GM12874 (cell line): Measurements from ENCODE around the gene SH3BP4.

Source experiments
- CTCF ChIP-seq: IDR thresholded peaks from 2 replicates; pipeline ENCODE4 v1.5.1; 2011; ENCODE audit warnings: low read depth, mild to moderate bottlenecking, control low read depth, low read length, moderate library complexity; ENCODE audit not compliant: insufficient read depth

SH3BP4 gene

DNA sequence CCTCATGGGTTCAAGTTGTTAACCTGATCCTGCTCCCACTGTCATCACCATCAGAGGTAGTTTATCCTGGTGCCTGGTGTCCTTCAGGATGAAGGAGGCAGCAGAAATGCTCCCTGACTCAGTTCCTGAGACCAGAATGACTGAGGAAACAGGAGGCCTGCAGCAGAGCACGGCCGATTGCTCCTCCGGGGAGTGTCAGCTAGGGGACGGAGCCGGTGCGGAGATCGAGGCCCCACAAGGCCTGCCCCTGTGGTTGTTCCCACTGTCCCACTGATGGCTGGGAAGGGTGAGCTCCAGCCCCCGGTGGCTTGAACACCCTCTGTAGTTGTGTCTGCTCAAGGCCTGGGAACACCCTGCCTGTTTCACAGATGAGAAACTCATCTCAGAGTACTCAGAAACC, 45.6 kb downstream of the SH3BP4 start:
- no peak for TF ChIP-seq CTCF

GRCh38 chr2:234998404-234999211, 46.8 kb downstream of the SH3BP4 start:
- no peak for TF ChIP-seq CTCF

DNA sequence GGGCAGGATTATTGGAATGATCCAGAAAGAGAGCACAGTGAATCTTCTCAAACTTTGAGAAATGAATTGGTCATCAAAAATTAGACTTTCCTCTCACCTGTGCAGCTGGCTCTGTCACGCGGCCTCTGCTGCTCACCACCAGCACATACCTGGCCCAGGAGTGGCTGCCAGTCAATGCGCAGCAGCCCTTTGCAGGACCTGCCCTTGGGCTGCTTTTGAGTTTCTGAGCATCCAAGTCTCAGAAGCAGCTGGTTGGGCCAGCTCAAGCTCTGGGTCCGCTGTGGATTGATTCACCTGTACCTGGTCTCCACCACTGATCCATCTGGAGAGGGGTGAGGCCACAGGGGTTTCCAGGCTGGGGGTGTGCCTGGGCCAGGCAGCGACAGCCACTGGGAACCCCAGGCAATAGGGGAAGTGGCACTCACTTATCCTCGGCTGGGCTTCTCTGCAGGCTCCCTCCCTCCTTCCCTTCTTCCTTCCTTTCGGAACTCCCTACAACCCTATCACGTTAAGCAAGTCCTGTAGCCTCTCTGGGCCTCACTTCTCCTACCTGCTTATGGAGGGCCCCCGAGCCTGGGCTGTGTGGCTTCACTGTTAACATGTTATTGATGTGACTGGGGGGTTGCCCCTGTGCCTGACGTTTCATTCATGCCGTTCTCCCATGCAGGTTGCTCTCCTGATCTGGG, 48.1 kb downstream of the SH3BP4 start:
- TF ChIP-seq CTCF: no peak

DNA sequence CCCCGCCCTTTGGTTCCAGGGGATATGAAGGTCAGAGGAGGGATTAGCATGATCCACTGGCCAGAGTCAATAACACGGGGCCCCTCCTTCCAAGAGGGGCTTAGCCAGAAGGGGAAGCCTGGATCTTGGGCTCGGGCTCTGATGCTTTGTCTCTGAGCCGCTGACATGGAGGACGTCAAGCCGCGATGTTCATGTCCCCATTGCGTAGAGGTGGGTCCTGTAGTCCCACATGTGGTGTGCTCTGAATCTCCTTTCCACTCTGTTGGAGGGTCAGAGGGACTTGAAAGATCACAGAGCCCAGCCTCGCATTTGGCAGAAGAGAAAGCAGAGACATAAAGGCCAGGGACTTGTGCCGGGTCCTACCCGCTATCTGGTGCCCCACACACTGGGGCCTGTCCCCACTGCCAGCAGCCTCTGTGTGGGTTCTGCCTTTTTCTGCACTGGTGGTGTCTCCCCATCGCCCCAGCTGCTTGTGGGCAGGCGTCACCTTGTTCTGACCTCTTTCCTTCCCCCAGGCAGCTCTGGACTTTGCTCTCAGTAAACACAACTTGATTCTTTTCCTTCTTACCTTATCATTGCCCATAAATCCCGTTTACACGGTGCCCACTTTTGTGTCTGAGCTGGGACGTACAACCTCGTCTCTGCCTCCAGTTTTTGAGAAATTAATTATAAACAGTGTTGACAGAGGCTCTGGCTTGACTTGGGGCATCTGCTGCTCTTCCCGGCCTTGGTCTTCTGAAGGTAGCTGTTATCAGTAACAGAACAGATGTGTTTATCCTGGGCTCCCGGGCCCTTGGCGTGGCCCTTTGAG, 48.8 kb downstream of the SH3BP4 start:
- no peak for TF ChIP-seq CTCF

- TF ChIP-seq CTCF: no peak
Measured at GRCh38 chr2:235001237-235002133, 49.7 kb downstream of the SH3BP4 start.

- no peak for TF ChIP-seq CTCF
Measured at GRCh38 chr2:235002198-235003095, 50.6 kb downstream of the SH3BP4 start.
